ENCODE results near the gene MTMR10.

- no peak for TF ChIP-seq POLR2A (IDR thresholded peaks at IDR 0.05)
- TF ChIP-seq, protein P1, sequence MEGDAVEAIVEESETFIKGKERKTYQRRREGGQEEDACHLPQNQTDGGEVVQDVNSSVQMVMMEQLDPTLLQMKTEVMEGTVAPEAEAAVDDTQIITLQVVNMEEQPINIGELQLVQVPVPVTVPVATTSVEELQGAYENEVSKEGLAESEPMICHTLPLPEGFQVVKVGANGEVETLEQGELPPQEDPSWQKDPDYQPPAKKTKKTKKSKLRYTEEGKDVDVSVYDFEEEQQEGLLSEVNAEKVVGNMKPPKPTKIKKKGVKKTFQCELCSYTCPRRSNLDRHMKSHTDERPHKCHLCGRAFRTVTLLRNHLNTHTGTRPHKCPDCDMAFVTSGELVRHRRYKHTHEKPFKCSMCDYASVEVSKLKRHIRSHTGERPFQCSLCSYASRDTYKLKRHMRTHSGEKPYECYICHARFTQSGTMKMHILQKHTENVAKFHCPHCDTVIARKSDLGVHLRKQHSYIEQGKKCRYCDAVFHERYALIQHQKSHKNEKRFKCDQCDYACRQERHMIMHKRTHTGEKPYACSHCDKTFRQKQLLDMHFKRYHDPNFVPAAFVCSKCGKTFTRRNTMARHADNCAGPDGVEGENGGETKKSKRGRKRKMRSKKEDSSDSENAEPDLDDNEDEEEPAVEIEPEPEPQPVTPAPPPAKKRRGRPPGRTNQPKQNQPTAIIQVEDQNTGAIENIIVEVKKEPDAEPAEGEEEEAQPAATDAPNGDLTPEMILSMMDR (IDR thresholded peaks at IDR 0.05): no peak
Observed at GRCh38 chr15:31039961-31040360, 48.5 kb upstream of the MTMR10 start.

Measured in heart left ventricle (tissue), 13 donors.